Femur (tissue), 1 donor: ENCODE measurements around the gene ALDH9A1.
"Not testable (repeated sequence)": the region's sequence is repeated elsewhere in the genome, so short reads cannot be mapped to it uniquely, and the experiment has no call there.

Source experiments
- DNase-seq: peaks from one replicate; pipeline ENCODE4 v3.0.0-alpha.2; 2017

ALDH9A1 gene

GRCh38 chr1:165644064-165644735 lies 54.2 kb downstream of the ALDH9A1 start:
- no peak for DNase-seq

DNA sequence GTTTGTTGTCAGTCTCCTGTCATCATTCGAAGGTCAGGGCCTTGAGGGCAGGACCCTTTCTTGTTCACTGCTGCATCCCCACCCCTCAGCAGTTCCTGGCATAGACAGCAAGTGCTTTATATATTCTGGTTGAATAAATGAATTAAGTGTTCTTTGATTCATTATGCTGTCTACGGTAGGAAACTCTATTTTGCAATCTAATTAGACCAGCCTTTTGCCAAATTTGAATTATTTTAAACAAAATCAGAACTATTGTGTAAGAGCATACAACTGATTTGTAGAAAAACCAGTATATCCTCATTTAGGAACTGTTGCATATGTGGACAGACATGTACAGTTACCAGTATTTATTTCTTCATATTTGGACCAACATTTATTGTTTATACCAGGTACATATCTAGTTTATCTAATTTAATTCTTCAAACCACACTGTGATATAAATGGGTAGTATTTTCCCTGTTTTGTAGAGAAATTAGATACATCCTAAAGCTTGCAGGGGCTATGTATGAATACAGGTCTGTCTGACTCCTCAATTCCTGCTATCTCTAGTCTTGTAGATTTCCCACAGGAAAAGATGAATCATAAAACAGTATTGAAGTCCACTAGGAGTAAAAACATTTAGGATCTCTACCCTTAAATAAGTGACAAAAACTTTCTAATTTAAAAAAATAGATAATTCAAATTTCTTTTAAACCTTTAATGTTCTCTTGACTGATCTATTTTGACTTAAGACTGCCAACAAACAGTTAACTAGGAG lies 57.0 kb downstream of the ALDH9A1 start:
- no peak for DNase-seq

DNA sequence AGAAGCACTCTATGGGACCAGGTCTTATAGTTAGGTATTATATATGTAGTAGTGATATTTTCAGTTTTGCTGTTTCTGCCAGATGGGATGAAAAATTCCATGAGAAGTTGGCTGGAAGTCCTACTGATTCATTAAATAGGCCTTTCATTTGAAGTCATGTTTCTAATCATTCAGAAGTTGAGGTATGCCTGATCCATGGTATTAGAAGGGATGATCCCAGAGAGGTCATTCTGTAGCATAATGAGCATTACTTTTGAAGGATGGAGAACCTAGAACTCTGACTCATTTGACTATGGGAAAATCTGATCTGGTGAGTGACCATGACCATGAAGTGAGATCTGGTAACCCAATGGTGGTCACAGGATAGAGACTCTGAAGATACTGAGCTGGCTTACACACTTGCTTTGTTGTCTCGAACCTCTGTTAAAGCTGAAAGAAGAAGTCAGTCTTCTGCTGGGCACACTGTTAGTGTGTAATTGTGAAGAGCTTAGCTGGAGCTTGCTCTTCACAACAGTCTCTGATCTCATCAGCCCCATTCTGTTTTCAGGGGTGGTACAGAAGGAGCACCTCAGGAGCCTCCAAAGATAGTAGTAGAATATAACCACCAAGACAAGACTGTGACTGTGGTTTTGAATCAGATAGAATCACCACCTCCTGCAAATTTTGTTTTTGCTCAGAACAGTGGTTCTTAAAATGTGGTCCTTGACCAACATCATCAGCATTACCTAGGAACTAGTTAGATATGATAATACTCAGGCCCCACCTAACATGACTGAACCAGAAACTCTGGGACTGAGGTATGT lies 58.3 kb downstream of the ALDH9A1 start:
- DNase-seq = no peak

- not testable (repeated sequence) for DNase-seq
These were observed 60.2 kb downstream of the ALDH9A1 start for GRCh38 chr1:165638211-165638610.

DNA sequence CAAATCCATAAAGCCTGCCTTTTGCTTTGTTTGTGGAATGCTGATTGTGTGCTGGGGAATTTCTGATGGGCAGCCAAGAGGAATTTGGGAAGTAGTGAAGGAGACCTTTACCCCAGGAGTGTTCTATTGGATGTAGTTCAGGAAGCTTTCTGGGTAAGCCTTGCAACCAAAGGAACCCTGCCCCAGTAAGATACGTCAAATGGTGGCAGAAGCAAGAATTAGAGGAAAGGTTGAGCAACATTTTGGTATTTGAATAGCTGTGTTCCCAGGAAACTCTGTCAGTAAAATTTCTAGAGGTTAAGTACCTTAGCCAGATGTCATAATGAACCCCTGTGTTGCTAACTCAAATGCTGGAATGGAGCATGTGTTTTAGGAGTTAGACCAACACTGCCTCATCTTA lies 60.9 kb downstream of the ALDH9A1 start:
- no peak for DNase-seq

DNA sequence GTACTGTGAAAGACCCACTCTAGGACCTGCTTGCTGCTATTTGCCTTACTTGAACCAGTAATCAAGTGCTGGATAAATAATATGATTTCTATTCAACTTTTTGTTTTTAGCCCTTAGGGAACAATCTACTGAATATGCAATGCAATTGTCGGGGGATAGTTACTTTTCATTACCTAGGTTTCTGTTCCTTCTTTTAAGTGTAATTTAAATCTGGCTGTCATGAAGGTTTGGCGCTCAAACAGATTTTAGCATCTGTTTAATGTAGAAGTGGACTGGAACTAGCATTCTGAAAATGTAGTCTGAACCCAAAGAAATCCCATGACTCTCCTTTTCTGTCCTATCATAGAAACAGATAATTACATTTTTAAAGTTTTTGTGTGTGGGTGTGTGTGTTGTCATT lies 62.5 kb downstream of the ALDH9A1 start:
- no peak for DNase-seq

DNA sequence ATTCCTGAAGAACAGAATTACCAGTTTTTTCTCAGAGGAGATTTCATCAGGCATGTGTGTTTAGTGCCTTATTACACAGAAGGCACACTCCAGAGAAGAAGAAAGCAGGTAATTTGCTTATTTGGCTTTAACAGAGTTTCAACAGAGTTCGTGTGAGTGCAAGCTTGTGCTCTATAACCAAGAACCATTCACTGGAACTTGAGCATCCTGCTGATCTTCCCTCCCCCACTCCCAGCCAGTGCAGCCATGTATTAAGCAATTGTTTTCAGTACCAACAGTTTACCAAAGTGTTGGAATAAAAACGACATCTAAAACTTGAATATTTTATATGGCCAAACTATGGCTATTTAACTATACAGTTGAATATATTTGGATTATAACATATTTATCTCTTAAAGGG lies 63.0 kb downstream of the ALDH9A1 start:
- no peak for DNase-seq

DNA sequence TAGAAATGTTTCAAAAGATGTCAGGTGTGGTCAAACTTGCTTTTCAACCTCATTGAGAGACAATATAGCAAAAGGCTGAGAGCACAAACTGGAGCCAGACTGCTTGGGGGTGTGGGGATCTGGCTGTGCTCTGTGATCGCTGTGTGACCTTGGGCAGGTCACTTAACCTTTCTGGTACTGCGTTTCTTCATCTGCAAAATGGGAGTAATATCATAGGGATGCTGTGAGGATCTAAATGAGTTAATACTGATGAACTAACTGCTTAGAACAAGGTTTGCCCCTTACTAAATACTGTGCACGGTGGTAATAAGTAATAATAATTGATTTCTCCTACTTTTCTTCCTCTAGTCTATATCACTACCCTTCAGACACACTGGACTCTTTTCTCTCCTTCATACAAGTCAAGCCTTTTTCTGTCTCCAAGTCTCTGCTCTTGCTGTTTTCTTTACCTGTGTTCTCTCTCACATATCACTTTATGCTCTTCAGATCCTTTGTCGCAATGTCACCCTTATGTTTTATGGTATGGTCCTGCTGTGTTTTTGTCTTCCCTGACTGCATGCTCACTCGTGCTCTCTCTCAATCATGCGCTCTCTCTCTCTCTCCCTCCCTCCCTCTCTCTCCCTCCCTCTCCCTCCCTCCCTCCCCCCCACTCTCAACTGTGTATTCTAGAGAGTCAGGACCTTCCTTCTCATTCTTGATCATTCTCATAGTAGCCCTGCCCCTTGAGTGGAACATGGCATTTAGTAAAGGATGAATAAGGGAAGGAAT lies 64.0 kb downstream of the ALDH9A1 start:
- DNase-seq = no peak

DNA sequence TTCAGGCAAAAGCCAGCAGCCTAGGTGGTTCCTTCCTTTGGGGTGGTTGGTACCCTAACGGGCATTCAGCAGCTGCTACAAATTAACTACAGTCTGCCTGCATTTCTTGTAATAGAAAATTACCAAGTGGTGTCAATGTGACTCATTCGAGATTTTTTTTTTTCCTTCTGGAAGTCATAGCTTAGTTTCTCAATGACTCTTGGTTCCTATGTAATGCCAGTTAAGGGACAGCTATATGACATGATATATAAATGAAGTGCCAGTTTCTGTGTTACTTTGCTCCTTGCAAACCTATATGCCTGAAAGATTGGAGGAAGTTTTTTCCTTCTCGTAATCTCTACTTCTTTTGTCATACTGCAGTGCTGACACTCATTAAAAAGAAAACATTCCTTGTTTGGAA lies 64.7 kb downstream of the ALDH9A1 start:
- no peak for DNase-seq

GRCh38 chr1:165632491-165632890 lies 65.9 kb downstream of the ALDH9A1 start:
- DNase-seq = peak; percentile 21

- DNase-seq = no peak
These were observed 66.3 kb downstream of the ALDH9A1 start for GRCh38 chr1:165632152-165632469.

DNA sequence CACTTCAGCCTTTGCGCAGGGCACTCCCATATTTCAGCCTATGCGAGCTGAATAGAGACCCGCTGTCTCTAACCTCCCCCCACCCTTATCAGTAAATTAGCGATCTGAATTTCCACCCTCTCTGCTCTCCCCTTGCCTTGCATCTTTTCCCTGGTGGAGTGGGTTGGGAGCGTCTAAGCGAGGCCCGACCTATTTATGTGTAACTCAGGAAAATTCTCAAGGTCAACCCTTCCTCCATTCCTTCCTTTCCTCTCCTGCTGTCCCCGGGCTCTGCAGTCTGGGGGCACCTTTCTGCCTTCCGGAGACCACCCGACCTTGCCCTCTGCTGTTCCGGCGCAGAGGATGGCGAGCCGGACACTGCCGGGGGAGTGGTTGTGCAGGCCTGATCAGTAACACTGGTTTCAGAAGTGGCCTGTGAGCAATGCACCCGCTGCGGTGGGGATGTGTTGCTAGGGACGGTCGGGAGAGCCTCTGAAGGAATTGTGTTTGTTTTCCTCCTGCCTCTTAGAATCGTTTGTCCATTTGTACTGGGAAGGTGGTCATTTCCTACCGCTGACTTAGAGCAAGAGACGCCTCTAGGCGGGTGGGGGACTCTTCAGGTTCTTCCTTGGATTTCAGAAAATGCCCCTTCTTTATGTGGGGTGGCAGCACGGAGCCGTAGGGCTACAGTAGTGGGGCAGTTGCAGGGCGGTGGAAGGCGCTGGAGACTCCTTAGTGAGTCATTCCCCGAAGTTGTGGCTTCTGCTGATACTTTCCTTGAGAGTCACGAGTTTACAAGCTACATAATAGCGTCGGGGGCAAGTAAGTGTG lies 66.8 kb downstream of the ALDH9A1 start:
- DNase-seq = peak; percentile 62

DNA sequence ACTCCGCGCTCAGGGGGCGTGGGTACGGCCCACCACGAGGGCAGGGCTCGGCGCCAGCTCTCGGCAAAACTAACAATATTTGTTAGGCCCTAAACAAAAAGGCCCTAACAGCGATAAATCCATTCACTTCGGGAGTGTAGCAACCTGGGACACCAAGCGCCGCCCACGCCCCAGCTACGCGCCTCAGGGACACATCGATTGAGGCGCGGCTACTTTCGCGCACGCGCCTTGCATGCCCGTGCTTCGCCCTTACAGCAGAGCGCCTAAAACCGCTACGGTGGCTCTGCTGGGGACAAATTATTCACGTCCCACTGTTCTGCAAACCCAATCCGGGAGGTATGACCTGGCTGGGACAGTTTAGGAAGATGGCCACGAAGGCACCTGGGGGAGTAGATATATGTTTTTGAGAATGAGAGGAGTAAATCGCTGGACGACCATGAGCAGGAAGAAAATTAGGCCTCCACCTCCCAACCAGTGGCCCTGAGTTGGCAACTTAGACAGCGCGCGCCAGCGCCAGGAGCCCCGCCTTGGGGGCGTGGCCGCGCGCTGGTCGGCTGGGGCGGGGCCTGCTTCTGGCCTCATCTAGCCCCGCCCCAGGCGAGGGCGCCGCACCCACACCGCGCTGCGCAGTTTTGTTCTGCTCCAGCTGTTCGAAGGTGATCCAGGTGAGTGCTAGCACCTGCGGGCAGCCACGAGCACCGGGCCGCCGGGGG lies 67.6 kb downstream of the ALDH9A1 start, which contains the start of gene MGST3:
Gene MGST3 (plus strand): TSS at position 606 of the 713 bp plus-strand sequence. CDS start 18,614 bp downstream, outside the sequence.
- DNase-seq = peak; percentile 96

- DNase-seq = no peak
These were observed 68.3 kb downstream of the ALDH9A1 start for GRCh38 chr1:165629848-165630628.

GRCh38 chr1:165629151-165629550 lies 69.2 kb downstream of the ALDH9A1 start:
- DNase-seq = no peak

DNA sequence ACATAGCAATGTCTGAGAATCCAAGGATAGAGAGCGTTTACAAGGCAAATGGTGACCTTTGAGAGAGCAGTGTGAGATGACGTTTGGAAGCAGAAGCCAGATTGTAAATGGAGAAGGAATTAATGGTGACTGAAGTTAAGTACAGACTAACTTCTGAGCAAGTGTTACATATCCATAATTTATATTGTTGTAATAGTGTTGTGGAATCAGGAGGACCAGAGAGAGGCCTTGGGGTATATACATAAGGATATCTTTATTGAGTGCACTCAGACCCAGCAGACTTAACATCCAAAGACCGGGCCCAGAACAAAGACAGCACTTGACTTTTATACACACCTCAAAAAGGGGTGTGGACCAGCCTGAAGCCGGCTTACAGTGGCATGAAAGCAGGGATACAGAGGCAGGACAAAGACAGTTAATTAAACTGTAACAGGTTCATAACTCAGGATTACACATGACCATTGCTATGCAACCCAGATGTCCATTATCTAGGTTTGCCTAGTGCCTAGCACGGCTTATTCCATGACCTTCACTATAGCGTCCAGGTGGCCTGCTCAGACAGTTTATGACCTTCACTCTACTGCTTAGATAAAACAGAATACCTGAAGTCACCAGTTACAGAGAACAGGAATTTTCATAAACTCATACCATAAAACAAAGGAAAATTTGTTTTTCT lies 70.1 kb downstream of the ALDH9A1 start:
- no peak for DNase-seq

GRCh38 chr1:165624441-165624840 lies 73.9 kb downstream of the ALDH9A1 start:
- no peak for DNase-seq

DNA sequence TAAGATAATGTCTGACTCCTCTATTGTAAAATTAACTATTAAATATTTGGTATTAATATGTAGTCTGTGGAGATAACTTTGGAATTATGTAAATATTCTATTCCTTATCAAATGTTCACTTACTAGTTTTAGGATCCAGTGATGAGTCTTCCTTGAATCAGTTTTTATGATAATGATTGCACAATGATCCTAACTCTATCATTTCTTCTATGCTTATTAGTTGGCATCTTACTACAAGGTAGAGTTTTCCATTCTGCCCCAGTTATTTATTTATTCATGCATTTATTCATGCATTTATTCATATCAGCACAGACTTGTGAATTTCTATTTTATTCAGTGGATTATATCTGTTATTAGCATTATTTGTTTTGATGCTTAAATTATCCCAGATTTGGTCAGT lies 74.7 kb downstream of the ALDH9A1 start:
- DNase-seq = no peak

DNA sequence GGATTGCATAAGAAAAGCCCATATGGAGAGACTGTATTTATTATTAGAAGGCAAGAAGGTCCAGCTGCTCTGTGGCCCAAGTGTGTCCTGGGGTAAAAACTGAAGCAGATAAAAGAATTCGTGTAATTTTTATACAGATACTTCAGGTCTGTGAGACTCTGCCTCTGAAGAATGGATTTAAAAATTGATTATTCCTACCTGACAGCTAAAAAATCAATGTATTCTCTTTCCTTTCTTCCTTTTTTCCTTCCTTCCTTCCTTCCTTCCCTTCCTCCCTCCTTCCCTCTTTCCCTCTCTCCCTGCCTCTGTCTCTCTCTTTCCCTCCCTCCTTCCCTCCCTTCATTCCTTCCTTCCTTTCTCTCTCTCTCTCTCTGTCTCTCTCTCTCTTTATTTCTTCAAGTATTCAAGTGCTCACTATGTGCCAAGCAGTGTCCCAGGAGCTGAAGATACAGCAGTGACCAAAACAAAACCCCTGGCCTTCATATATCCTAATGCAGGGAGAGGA lies 78.7 kb downstream of the ALDH9A1 start:
- DNase-seq = no peak
